ENCODE data around the gene NEURL1.

DNA sequence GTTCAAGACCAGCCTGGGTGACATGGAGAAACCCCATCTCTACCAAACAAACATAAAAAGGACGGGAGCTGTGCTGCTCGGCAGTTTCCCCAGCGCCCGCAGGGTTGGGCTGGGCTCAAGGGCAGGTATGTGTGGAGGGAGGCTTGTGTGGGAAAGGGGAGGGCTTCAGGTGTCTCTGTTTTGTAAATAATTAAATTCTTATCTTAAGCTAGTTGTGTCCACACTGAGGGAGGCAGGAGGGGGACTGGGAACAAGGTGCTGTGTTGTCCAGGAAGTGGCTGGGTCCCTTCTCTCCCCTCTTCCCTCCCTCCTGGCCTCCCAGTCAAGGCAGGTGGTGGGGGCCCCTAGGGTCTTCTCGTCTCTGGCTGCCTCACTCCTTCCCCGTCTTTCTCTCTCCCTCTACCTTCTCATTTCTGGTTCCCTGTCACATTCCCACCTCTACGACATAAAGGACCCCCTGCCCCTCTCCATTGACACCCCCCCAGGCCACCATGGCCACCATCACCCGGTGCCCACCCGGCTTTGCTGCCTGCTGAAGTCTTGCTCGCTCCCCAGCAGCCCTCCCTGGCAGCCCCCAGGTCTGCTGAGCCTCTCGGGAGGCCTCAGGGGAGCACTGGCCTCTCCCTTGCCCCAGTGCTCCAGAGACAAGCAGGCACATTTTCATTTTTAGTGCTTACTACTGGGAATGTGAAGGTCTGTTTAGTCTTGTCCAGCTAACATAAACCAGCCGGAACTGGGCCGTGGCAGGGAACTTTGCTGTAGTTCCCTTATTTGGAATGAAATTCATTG lies 19.3 kb downstream of the NEURL1 start:
- TF ChIP-seq, protein P1, sequence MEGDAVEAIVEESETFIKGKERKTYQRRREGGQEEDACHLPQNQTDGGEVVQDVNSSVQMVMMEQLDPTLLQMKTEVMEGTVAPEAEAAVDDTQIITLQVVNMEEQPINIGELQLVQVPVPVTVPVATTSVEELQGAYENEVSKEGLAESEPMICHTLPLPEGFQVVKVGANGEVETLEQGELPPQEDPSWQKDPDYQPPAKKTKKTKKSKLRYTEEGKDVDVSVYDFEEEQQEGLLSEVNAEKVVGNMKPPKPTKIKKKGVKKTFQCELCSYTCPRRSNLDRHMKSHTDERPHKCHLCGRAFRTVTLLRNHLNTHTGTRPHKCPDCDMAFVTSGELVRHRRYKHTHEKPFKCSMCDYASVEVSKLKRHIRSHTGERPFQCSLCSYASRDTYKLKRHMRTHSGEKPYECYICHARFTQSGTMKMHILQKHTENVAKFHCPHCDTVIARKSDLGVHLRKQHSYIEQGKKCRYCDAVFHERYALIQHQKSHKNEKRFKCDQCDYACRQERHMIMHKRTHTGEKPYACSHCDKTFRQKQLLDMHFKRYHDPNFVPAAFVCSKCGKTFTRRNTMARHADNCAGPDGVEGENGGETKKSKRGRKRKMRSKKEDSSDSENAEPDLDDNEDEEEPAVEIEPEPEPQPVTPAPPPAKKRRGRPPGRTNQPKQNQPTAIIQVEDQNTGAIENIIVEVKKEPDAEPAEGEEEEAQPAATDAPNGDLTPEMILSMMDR (IDR thresholded peaks at IDR 0.05) = no peak
- no peak for TF ChIP-seq EZH2 (IDR thresholded peaks at IDR 0.05; ENCODE audit: borderline replicate concordance, insufficient read depth, low read depth, low read length, poor library complexity, severe bottlenecking)
